HCT116 (cell line): ENCODE measurements around the gene TMEM222. TPM values are rescaled to one million over a fixed set of nuclear protein-coding genes. Genes with fewer than 3 reads are reported as not detected.
A peak's percentile ranks its signal among the peaks of the same experiment; 100 is the strongest.

Experiments
- ATAC-seq: fragments of 200-7000 bp; cut with Tn5 transposase; 2 replicates; pipeline ENCODE4 v1.9.1; 2020; ENCODE audit warnings: mild to moderate bottlenecking, moderate library complexity
- BruUV-seq: library from RNA; stranded (reverse); fragments of 400-500 nt; replicated peaks from 2 replicates; lab custom pipeline; 2021; lab: Mats Ljungman, UMichigan
- CTCF ChIA-PET: fragments of 300-600 bp; sonication (Branson Sonifier 250); formaldehyde crosslinking; loops from one replicate; lab custom pipeline; 2021; ENCODE audit warnings: antibody characterized with exemption; lab: Charles Lee
- POLR2A ChIA-PET: fragments of 300-600, 350-600 bp; sonication (Branson Sonifier 250); formaldehyde crosslinking; loops from one replicate; lab custom pipeline; 2021; ENCODE audit warnings: antibody characterized with exemption; lab: Charles Lee
- RAD21 ChIA-PET, 2 experiments: fragments of 300-600 bp; sonication (Branson Sonifier 250); formaldehyde crosslinking; loops; one replicate each; lab custom pipeline; 2023; ENCODE audit warnings: low total read pairs in 2 of 2; ENCODE audit not compliant: uncharacterized antibody in 2 of 2, unreplicated experiment in 2 of 2, low non-redundant PET in 1 of 2; lab: Charles Lee
- DNase-seq: peaks from one replicate; pipeline ENCODE4 v3.0.0-alpha.2; 2010; ENCODE audit warnings: low read depth, low spot score
- H2AFZ ChIP-seq: fragments of 200-600 bp; shearing (Covaris generic), sonication (generic); 2 replicates; pipeline ENCODE4 v1.6.1; 2017; ENCODE audit warnings: low read depth, mixed run types, mixed read lengths, antibody characterized with exemption, low read length; ENCODE audit not compliant: poor library complexity, severe bottlenecking
- H3K27ac ChIP-seq: 2 replicates; pipeline ENCODE4 v1.5.1; 2012; ENCODE audit warnings: low read depth, low read length
- H3K27me3 ChIP-seq: fragments of 200-600 bp; sonication (generic); 2 replicates; pipeline ENCODE4 v1.6.1; 2016; ENCODE audit warnings: mixed run types, low read length, mixed read lengths; ENCODE audit not compliant: insufficient read depth
- H3K36me3 ChIP-seq, 2 experiments: fragments of 200-500 bp in 1 of 2; fragments of 200-600 bp in 1 of 2; sonication (Bioruptor generic) in 1 of 2; sonication (generic) in 1 of 2; 2 replicates each; pipeline versions ENCODE4 v1.5.1 to v1.6.1; 2014 to 2016; ENCODE audit warnings: low read length in 2 of 2, inconsistent platforms in 1 of 2, mixed read lengths in 1 of 2, mixed run types in 1 of 2; ENCODE audit not compliant: insufficient read depth in 2 of 2, control insufficient read depth in 1 of 2
- H3K4me1 ChIP-seq, 2 experiments: fragments of 200-600 bp in 1 of 2; sonication (generic) in 1 of 2; 2 replicates each; pipeline versions ENCODE4 v1.5.1 to v1.6.1; 2012 to 2017; ENCODE audit warnings: low read length in 2 of 2, inconsistent platforms in 1 of 2, mild to moderate bottlenecking in 1 of 2, mixed read lengths in 1 of 2, mixed run types in 1 of 2, moderate library complexity in 1 of 2; ENCODE audit not compliant: insufficient read depth in 2 of 2, control insufficient read depth in 1 of 2
- H3K4me2 ChIP-seq: fragments of 200-600 bp; sonication (generic); 2 replicates; pipeline ENCODE4 v1.6.1; 2017; ENCODE audit warnings: mixed run types, low read length, mixed read lengths
- H3K4me3 ChIP-seq, 2 experiments: fragments of 200-600 bp in 1 of 2; sonication (generic) in 1 of 2; replicated peaks in 1 of 2; 2 replicates each; pipeline ENCODE4 v1.5.1; 2011 to 2016; ENCODE audit warnings: low read length in 2 of 2, control low read depth in 1 of 2, low read depth in 1 of 2, mild to moderate bottlenecking in 1 of 2, mixed read lengths in 1 of 2, mixed run types in 1 of 2
- H3K79me2 ChIP-seq: fragments of 200-600 bp; sonication (generic); 2 replicates; pipeline ENCODE4 v1.6.1; 2017; ENCODE audit warnings: mild to moderate bottlenecking, mixed run types, low read length, moderate library complexity, mixed read lengths; ENCODE audit not compliant: insufficient read depth
- H3K9ac ChIP-seq: fragments of 200-600 bp; sonication (generic); 2 replicates; pipeline ENCODE4 v1.6.1; 2016; ENCODE audit warnings: low read length, mixed read lengths
- H3K9me2 ChIP-seq: fragments of 200-600 bp; sonication (generic), shearing (Covaris generic); 2 replicates; pipeline ENCODE4 v1.6.1; 2017; ENCODE audit warnings: mixed run types, mild to moderate bottlenecking, moderate library complexity; ENCODE audit not compliant: insufficient read depth
- H3K9me3 ChIP-seq, 2 experiments: fragments of 200-500 bp in 1 of 2; fragments of 200-600 bp in 1 of 2; sonication (Bioruptor generic) in 1 of 2; sonication (generic) in 1 of 2; 2 replicates each; pipeline ENCODE4 v1.6.1; 2014 to 2017; ENCODE audit warnings: low read length in 2 of 2, mixed read lengths in 2 of 2, inconsistent platforms in 1 of 2, low read depth in 1 of 2, mild to moderate bottlenecking in 1 of 2, mixed run types in 1 of 2, moderate library complexity in 1 of 2; ENCODE audit not compliant: control insufficient read depth in 1 of 2, insufficient read depth in 1 of 2
- H4K20me1 ChIP-seq: fragments of 200-600 bp; sonication (generic), shearing (Covaris generic); 2 replicates; pipeline ENCODE4 v1.6.1; 2017; ENCODE audit warnings: mixed run types, mild to moderate bottlenecking, moderate library complexity; ENCODE audit not compliant: insufficient read depth
- CEBPB ChIP-seq: IDR thresholded peaks from 2 replicates; pipeline ENCODE4 v1.6.1; 2012; ENCODE audit warnings: low read depth
- ELF1 ChIP-seq: IDR thresholded peaks from 2 replicates; pipeline ENCODE4 v1.6.1; 2012; ENCODE audit warnings: low read depth, borderline replicate concordance
- EZH2 ChIP-seq: fragments of 200-600 bp; sonication (generic); IDR thresholded peaks from 2 replicates; pipeline ENCODE4 v1.6.1; 2017; ENCODE audit warnings: antibody characterized with exemption, mixed run types
- EZH2phosphoT487 ChIP-seq: fragments of 200-600 bp; IDR thresholded peaks from 2 replicates; pipeline ENCODE4 v1.6.1; 2018; ENCODE audit warnings: antibody characterized with exemption, borderline replicate concordance
- FOSL1 ChIP-seq: IDR thresholded peaks from 2 replicates; pipeline ENCODE4 v1.6.1; 2012; ENCODE audit warnings: low read depth
- POLR2A ChIP-seq: IDR thresholded peaks from 2 replicates; pipeline ENCODE4 v1.7.0; 2011; ENCODE audit warnings: borderline replicate concordance; ENCODE audit not compliant: insufficient read depth, insufficient read length; ENCODE audit errors: extremely low read depth
- POLR2AphosphoS5 ChIP-seq: IDR thresholded peaks from 2 replicates; pipeline ENCODE4 v1.6.1; 2011; ENCODE audit warnings: mild to moderate bottlenecking, low read depth, low read length, moderate library complexity
- YY1 ChIP-seq: IDR thresholded peaks from 2 replicates; pipeline ENCODE4 v1.6.1; 2011; ENCODE audit warnings: low read length, low read depth, moderate library complexity, mild to moderate bottlenecking; ENCODE audit not compliant: insufficient replicate concordance; ENCODE audit errors: extremely low read depth
- ZFX ChIP-seq: fragments of 450-650 bp; IDR thresholded peaks from 2 replicates; pipeline ENCODE4 v1.6.1; 2017
- intact Hi-C: fragments of 100-400 bp; cut with micrococcal nuclease; formaldehyde crosslinking; loops from 2 replicates; pipeline ENCODE4 v1.10.0; 2022
- total RNA-seq: library from RNA; stranded (reverse); gene quantifications from one replicate; pipeline ENCODE4 v1.2.1, GENCODE V29; 2021; ENCODE audit not compliant: unreplicated experiment
- TF ChIP-seq, protein P1 (sequence below): IDR thresholded peaks from 2 replicates; pipeline ENCODE4 v1.6.1; 2012
- TF ChIP-seq, protein P2 (sequence below): IDR thresholded peaks from 2 replicates; pipeline ENCODE4 v1.6.1; 2012; ENCODE audit warnings: low read depth

Gene TMEM222
- total RNA-seq, 1 experiment from 2014 or later: 32.8 TPM

DNA sequence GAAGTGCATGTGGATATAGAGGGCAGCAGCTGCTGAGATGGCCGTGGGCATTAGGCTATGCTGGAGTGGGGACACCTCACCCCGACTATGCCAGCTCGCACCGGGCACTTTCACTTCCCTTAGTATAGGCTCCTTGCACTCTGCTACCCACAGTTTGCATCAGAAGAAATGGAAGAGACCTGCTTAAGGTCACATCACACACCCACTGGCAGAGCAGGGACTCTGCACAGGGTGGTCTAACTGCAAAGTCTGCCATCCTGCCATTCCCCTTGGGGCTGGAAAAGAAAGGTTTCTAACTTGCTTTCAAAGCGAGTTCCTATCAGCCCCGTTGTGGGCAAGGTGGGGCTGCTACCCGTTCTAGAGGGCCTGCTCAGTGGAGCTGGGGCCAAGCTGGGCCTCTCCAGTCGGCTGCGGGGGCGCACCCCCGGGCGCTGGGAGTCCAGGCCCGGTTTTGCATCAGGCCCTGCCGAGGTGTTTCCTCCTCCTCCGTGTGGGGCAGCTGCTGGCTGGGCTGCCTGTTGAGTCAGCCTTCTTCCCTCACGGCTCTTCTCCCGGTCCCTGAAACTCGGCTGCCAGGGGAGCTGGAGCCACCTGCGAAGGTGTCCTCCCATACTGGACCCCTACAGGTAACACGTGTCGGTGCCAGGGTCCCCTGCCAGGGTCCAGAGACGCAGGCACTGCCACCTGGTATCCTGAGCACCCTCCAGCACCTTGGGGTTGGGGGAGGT, 19.7 kb downstream of the TMEM222 start, which contains the start of gene SYTL1:
Gene SYTL1, plus strand, starts transcription at position 498 of the 728 bp plus-strand sequence. CDS start 3,313 bp downstream, outside the sequence.
- H3K9me2 ChIP-seq: no peaks in the 10 kb centered on the region
- H3K4me1 ChIP-seq: peaks cover 24 to 61% of the 10 kb centered on the region in 2 experiments
- intact Hi-C loops: loop anchor here (1.0 kb wide), 1 partner anchor 8 kb away; no protein-coding TSS in a partner anchor
- peaks cover 21% of the 10 kb centered on the region; the same call in 1 of the 2 replicates for H3K79me2 ChIP-seq
- ChIA-PET RAD21 (interaction anchor here in 1 of 2 experiments (1.9 kb wide), 1 partner anchor 16 kb away, joined by 5 read pairs; no protein-coding TSS in a partner anchor), CTCF (interaction anchor here (0.7 to 2.2 kb wide), 5 partner anchors 9 to 50 kb away, joined by 3 to 13 read pairs (median 5); partner anchors contain the start of gene MAP3K6), POLR2A (interaction anchor here (0.6 to 2.8 kb wide), 7 partner anchors 7 to 227 kb away, joined by 3 to 10 read pairs (median 5); no protein-coding TSS in a partner anchor)
- H3K27ac ChIP-seq: peak within 1 kb of the TSS; percentile 95
- no peaks in the 10 kb centered on the region for H4K20me1 ChIP-seq
- peak within 1 kb of the TSS; percentile 95 for H3K4me2 ChIP-seq
- H3K27me3 ChIP-seq: no peaks in the 10 kb centered on the region
- H3K9ac ChIP-seq: peak within 1 kb of the TSS; percentile 75
- no peak within 1 kb of the TSS for H2AFZ ChIP-seq
- no peaks in the 10 kb centered on the region for H3K9me3 ChIP-seq
- peak; percentile 63 for DNase-seq
- ATAC-seq: peak; percentile 70
- BruUV-seq: no TSS peak
- peak; percentile 29 for TF ChIP-seq POLR2A
- no peak for TF ChIP-seq CEBPB
- peak; percentile 8 for TF ChIP-seq YY1
- TF ChIP-seq POLR2AphosphoS5: peak; percentile 81
- TF ChIP-seq ZFX: peak; percentile 63; the same call in 1 of the 2 replicates
- 0 out of 4 replicates have a peak, but pooled peaks cover 0 to under 1% of the 10 kb centered on the region in 2 experiments for H3K36me3 ChIP-seq
- peak within 1 kb of the TSS; percentile 80 to 91 for H3K4me3 ChIP-seq

DNA sequence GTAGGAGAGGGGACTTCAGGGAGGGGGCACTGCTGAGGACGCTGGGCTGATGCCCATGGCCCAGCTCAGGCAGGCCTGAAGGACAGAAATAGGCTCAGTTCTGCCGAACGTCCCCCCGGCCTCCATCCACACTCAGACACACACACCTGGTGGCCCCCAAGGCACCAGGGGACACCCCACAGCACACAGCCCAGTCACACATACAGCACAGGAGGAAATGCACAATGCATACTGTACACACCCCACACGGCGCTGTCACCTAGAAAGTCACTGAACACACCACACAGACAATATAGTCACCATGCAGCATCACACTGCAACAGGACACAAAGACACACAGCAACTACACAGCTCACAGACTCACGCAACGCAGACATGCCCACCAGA, 20.4 kb downstream of the TMEM222 start:
- Histone ChIP-seq H3K27ac (peak overlapping the region; percentile 95), H3K4me1 (peaks cover 31 to 68% of the 10 kb centered on the region in 2 experiments), H3K4me3 (peak overlapping the region; percentile 80 to 91), H3K9ac (peak overlapping the region; percentile 75), H3K4me2 (peak overlapping the region; percentile 95), H3K9me3 (no peaks in the 10 kb centered on the region), H4K20me1 (no peaks in the 10 kb centered on the region), H3K36me3 (no peaks in the 10 kb centered on the region), H3K79me2 (peaks cover 21% of the 10 kb centered on the region; the same call in 1 of the 2 replicates)
- intact Hi-C loops: no loop called here
- RAD21 ChIA-PET: interaction anchor here in 1 of 2 experiments (1.9 kb wide), 1 partner anchor 16 kb away, joined by 5 read pairs; no protein-coding TSS in a partner anchor
- POLR2A ChIA-PET: interaction anchor here (0.6 to 2.8 kb wide), 6 partner anchors 8 to 227 kb away, joined by 3 to 10 read pairs (median 4); no protein-coding TSS in a partner anchor
- CTCF ChIA-PET: interaction anchor here (0.7 to 2.2 kb wide), 5 partner anchors 10 to 49 kb away, joined by 3 to 13 read pairs (median 5); partner anchors contain the start of gene MAP3K6
- DNase-seq: no peak
- TSS peak; percentile 85 for BruUV-seq
- peak; percentile 24 for ATAC-seq
- TF ChIP-seq ELF1: no peak
- no peak for TF ChIP-seq POLR2A
- TF ChIP-seq, protein P1, sequence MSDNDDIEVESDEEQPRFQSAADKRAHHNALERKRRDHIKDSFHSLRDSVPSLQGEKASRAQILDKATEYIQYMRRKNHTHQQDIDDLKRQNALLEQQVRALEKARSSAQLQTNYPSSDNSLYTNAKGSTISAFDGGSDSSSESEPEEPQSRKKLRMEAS: no peak
- TF ChIP-seq, protein P2, sequence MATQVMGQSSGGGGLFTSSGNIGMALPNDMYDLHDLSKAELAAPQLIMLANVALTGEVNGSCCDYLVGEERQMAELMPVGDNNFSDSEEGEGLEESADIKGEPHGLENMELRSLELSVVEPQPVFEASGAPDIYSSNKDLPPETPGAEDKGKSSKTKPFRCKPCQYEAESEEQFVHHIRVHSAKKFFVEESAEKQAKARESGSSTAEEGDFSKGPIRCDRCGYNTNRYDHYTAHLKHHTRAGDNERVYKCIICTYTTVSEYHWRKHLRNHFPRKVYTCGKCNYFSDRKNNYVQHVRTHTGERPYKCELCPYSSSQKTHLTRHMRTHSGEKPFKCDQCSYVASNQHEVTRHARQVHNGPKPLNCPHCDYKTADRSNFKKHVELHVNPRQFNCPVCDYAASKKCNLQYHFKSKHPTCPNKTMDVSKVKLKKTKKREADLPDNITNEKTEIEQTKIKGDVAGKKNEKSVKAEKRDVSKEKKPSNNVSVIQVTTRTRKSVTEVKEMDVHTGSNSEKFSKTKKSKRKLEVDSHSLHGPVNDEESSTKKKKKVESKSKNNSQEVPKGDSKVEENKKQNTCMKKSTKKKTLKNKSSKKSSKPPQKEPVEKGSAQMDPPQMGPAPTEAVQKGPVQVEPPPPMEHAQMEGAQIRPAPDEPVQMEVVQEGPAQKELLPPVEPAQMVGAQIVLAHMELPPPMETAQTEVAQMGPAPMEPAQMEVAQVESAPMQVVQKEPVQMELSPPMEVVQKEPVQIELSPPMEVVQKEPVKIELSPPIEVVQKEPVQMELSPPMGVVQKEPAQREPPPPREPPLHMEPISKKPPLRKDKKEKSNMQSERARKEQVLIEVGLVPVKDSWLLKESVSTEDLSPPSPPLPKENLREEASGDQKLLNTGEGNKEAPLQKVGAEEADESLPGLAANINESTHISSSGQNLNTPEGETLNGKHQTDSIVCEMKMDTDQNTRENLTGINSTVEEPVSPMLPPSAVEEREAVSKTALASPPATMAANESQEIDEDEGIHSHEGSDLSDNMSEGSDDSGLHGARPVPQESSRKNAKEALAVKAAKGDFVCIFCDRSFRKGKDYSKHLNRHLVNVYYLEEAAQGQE: no peak
- TF ChIP-seq EZH2phosphoT487: no peak
- no peak for TF ChIP-seq FOSL1
- TF ChIP-seq EZH2: no peak
- TF ChIP-seq, all 23 proteins: peak for 0
- Histone ChIP-seq H3K9me2 (no peaks in the 10 kb centered on the region), H2AFZ (no peak overlapping the region), H3K27me3 (no peaks in the 10 kb centered on the region)
